HG02981 (cell line): ENCODE results near the gene ASIC2.

Experiments used
- ATAC-seq: cut with Tn5 transposase; IDR thresholded peaks from one replicate; pipeline ENCODE4 v1.9.1; 2021; ENCODE audit warnings: mild to moderate bottlenecking, moderate library complexity; ENCODE audit not compliant: unreplicated experiment

ASIC2 gene

GRCh38 chr17:33292981-33293867 is at the start of gene ASIC2:
ASIC2 (minus strand) TSS chr17:33293295.
- no peak for ATAC-seq

- ATAC-seq, result no peak
Observed at GRCh38 chr17:33342025-33342424, 48.9 kb upstream of the ASIC2 start.

GRCh38 chr17:33338242-33338641 is 45.1 kb upstream of the ASIC2 start:
- no peak for ATAC-seq

- no peak for ATAC-seq
Observed at GRCh38 chr17:33335491-33336173, 42.5 kb upstream of the ASIC2 start.

- ATAC-seq, result no peak
Observed at GRCh38 chr17:33334703-33335102, 41.6 kb upstream of the ASIC2 start.

- no peak for ATAC-seq
Observed at GRCh38 chr17:33330877-33331276, 37.8 kb upstream of the ASIC2 start.

GRCh38 chr17:33328129-33328528 is 35.0 kb upstream of the ASIC2 start:
- ATAC-seq, result no peak

GRCh38 chr17:33324736-33325135 is 31.6 kb upstream of the ASIC2 start:
- ATAC-seq, result no peak

GRCh38 chr17:33322063-33322462 is 29.0 kb upstream of the ASIC2 start:
- no peak for ATAC-seq

- ATAC-seq, result no peak
Observed at GRCh38 chr17:33318241-33318640, 25.1 kb upstream of the ASIC2 start.

GRCh38 chr17:33316746-33317145 is 23.7 kb upstream of the ASIC2 start:
- no peak for ATAC-seq

- ATAC-seq, result no peak
Observed at GRCh38 chr17:33310296-33310695, 17.2 kb upstream of the ASIC2 start.

- no peak for ATAC-seq
Observed at GRCh38 chr17:33303254-33303653, 10.2 kb upstream of the ASIC2 start.

GRCh38 chr17:33302394-33302793 is 9.3 kb upstream of the ASIC2 start:
- ATAC-seq, result no peak

GRCh38 chr17:33300241-33300640 is 7.1 kb upstream of the ASIC2 start:
- no peak for ATAC-seq

GRCh38 chr17:33299115-33299514 is 6.0 kb upstream of the ASIC2 start:
- ATAC-seq, result no peak

- no peak for ATAC-seq
Observed at GRCh38 chr17:33297643-33298042, 4.5 kb upstream of the ASIC2 start.

GRCh38 chr17:33294994-33295393 is 1.9 kb upstream of the ASIC2 start:
- no peak for ATAC-seq

- ATAC-seq, result no peak
Observed at GRCh38 chr17:33292201-33292980, 704 bp downstream of the ASIC2 start.

GRCh38 chr17:33291248-33292200 is 1.6 kb downstream of the ASIC2 start:
- no peak for ATAC-seq
